GM12873 (cell line): ENCODE results near the gene ARNT2.

Source experiments
- TF ChIP-seq, protein P1 (sequence below): IDR thresholded peaks from 2 replicates; pipeline ENCODE4 v1.5.1; 2012; ENCODE audit warnings: low read depth, mild to moderate bottlenecking, moderate library complexity, low read length, control low read depth; ENCODE audit not compliant: insufficient read depth; ENCODE audit errors: missing control alignments

Gene ARNT2

DNA sequence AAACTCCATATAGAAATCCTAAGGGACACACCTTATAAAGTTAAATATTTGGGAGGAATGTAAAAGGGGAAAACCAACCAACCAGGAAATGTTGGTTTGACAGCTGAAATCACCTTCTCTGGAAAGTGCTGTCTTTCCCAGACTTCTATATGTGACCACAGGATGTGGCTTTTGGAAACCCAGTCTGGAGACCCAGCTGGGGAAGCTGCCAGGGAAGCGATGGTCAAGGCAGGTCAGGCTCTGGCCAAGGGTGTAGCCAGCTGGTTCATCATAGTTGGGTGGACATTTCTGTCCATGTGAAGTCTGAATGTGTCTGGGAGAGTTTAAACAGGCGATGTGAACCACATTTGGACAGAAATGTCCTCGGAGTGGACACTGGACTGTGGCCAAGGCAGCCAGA is 73.9 kb downstream of the ARNT2 start:
- TF ChIP-seq, protein P1, sequence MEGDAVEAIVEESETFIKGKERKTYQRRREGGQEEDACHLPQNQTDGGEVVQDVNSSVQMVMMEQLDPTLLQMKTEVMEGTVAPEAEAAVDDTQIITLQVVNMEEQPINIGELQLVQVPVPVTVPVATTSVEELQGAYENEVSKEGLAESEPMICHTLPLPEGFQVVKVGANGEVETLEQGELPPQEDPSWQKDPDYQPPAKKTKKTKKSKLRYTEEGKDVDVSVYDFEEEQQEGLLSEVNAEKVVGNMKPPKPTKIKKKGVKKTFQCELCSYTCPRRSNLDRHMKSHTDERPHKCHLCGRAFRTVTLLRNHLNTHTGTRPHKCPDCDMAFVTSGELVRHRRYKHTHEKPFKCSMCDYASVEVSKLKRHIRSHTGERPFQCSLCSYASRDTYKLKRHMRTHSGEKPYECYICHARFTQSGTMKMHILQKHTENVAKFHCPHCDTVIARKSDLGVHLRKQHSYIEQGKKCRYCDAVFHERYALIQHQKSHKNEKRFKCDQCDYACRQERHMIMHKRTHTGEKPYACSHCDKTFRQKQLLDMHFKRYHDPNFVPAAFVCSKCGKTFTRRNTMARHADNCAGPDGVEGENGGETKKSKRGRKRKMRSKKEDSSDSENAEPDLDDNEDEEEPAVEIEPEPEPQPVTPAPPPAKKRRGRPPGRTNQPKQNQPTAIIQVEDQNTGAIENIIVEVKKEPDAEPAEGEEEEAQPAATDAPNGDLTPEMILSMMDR = no peak

DNA sequence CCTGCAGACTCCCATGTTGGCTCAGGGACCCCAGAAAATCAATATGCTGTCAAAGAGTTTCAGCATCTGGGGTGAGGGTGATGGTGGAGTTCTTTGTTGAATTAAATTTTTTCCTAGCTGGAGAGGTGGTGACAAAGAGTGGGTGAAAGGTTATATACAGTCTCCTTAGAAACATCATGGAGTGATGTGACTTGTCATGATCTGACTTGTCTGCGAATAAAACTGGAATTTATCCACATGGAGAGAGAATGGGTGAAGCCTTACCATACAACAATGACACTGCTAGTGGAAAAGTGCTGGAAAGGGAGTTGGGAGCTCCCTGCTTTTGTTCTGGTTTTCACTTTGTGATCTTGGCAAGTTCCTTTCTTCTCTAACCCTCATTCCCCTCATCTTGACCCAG is 75.0 kb downstream of the ARNT2 start:
- TF ChIP-seq, protein P1 = no peak

DNA sequence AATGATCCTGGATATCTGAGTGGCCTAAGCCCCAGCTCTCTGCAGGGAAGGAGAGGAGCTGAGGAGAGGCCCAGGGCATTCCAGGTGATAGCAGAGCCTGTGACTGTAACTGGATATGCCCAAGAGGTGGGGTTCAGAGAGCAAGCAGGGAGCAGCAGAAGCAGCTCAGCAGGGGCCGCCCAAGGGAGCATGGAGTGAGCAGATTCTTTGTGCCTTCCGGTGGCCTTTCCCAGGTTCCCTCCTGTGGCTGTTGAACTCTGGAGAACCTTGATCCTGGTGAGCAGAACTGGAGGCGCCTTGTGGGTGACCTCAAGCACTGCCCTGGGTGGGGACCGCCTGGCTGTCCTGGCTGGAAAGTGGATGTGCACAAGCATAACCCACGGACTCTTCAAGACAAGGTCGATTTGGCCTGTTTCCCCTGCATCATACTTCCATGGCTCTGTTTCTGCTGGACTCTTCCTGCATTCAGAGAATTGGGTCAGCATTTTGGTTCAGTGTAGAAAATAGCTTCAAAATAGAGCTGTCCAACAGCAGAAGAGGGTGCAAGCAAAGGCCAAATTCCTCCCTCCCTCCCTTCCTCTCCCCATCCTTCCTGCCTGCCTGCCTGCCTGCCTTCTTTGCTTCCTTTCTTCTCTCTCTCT is 76.1 kb downstream of the ARNT2 start:
- TF ChIP-seq, protein P1 = no peak

DNA sequence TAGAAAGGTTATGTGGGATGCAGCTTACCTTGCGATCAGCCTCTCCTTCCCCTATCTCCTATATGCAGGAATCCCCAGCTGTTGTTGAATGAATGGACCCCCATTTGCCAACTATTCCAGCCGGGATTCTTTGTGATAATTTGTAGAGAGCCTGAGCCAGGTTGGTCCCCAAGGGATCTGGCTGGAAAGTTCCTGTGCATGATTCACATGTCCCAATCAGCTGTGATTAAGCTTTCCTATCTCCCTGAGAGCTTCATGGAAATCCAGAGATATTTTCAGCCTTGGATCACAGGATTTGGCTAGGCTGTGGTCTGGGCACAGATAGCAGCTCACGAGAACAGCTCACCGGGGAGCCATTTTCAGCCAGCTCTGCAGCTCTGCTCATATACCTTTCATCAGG is 76.7 kb downstream of the ARNT2 start:
- TF ChIP-seq, protein P1 = no peak

DNA sequence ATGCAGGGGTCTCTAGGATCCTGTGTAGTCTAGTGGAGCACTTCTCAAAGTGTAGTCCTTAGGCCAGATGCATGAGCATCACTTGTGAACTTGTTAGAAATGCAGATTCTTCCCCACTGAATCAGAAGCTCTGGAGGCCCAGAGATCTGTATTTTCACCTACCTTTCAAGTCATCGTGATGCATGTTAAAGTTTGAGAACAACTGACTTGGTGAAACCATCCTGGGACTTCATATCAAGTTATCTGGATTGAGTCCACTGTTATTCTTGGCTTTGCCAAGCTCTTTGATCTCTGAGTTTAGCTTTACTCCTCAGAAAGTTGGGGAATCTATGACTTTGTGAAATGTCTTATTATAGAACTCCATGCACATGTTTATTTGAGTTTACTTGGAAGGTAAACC is 78.5 kb downstream of the ARNT2 start:
- TF ChIP-seq, protein P1 = no peak

DNA sequence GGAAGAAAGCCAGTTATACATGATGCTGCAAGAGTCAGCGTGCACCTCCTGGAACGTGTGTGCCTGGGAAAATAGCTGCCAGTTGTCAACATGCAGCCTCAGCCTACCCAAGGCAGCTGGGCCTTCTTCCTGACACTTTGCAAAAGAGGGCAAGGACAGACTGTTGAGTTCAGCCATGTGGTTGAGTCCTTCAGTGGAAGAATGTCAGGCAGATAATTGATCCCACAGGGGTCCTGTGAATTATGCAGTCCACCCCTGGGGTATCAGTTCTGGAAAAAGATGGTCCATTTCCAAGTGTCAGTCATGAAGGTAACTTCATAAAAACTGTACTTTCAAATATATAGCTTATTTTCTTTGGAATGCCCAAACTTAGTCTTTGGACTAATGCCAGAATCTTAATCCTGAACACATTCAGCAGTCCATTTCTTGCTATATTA is 79.6 kb downstream of the ARNT2 start:
- TF ChIP-seq, protein P1 = no peak

DNA sequence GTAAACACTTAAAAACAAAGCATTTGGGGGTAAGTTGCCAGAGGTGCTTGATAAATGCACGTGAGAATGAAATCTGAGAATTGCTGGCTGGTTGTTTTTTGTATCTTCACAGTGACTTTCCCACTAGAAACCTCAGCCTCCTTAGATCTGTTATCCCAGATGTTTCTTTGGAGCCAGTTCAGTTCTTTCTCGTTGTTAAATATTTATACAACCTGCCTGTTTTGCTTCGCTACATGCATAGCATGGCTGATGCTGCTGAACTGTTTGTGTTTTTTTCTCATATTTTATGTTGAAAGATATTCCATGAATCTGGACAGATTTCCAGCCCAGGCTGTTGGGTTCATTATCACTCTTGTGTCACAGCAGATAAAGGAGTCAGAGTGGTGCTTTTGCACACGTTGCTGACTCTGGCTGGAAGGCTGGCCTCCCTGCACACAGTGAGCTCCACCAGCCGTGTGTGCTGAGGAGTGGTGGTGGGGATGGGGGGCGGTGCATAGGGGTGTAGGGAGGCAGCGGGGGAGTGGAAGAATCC is 80.2 kb downstream of the ARNT2 start:
- TF ChIP-seq, protein P1 = no peak
